ENCODE results near the gene LCN10. TPM values are rescaled to one million over a fixed set of nuclear protein-coding genes. Genes with fewer than 3 reads are reported as not detected.
"Not testable (repeated sequence)": the region's sequence is repeated elsewhere in the genome, so short reads cannot be mapped to it uniquely, and the experiment has no call there.

The LCN10 gene
- total RNA-seq, 2 donors from 2014 or later: 0.11 to 3.3 TPM

DNA sequence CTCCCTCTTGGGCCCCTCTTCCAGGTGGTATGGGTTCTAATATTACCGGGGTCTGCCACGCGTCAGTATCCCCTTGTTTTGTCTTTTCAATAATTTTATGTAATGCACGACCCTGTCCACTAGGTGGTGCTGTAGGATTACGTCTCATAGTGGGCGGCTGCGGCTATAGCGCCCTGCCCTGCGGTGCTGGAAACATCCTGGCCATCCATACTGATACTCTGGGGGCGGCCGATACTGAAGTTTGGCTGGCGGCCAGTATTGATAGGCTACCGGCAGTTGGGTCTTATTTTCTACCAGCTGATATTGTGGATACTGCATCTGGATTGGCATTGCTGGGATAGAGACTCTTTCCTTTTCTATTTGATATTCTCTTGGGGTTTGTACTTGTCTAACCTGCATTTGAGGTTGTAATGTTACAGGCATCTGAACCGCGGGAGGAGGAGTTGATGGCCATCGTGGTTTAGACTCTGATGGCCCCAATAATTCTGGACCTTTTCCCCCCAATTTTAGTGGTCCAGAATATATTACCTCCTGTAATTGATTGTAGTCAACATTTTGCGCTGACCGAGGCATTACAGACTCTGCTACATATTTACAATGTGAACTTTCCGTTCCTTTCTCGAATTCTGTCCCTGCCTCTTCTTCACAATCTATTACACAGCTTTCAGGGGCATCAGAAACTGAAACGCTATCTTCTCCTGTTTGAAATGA is 45.1 kb upstream of the LCN10 start:
- TF ChIP-seq, protein P1, sequence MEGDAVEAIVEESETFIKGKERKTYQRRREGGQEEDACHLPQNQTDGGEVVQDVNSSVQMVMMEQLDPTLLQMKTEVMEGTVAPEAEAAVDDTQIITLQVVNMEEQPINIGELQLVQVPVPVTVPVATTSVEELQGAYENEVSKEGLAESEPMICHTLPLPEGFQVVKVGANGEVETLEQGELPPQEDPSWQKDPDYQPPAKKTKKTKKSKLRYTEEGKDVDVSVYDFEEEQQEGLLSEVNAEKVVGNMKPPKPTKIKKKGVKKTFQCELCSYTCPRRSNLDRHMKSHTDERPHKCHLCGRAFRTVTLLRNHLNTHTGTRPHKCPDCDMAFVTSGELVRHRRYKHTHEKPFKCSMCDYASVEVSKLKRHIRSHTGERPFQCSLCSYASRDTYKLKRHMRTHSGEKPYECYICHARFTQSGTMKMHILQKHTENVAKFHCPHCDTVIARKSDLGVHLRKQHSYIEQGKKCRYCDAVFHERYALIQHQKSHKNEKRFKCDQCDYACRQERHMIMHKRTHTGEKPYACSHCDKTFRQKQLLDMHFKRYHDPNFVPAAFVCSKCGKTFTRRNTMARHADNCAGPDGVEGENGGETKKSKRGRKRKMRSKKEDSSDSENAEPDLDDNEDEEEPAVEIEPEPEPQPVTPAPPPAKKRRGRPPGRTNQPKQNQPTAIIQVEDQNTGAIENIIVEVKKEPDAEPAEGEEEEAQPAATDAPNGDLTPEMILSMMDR (IDR thresholded peaks at IDR 0.05): peak; percentile 80
- no peaks in the 10 kb centered on the region for H3K9me3 ChIP-seq
- H3K36me3 ChIP-seq: no peaks in the 10 kb centered on the region
- H3K4me1 ChIP-seq: peaks cover 20% of the 10 kb centered on the region
- H3K27me3 ChIP-seq: no peaks in the 10 kb centered on the region
- DNase-seq: peak; percentile 88
- H3K4me3 ChIP-seq: no peak overlapping the region
- peak overlapping the region; percentile 90 for H3K27ac ChIP-seq
- intact Hi-C loops (cut with DNase I): loop anchor here (5.0 kb wide), 1 partner anchor 249 kb away; no protein-coding TSS in a partner anchor
- H3K9ac ChIP-seq (ENCODE audit: low read depth in 2 of 2, low read length in 2 of 2): peak overlapping the region in 1 of 2 donors; percentile 61

DNA sequence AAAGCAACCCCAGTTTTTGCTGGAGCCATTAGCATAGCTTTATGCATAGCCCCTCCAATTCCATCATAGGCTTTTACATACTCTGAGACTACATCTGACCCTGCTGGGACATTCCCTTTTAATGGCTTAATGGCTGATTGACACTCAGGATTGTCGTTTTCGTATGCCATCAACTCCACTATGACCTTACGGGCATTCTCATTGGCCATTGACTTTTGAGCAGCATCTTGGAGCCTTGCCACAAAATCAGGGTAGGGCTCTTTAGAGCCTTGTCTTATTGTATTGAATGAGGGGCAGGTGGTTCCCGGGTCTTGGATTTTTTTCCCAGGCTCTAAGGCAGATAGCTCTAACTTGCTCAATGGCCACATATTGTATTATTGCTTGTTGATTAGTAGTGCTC is 44.2 kb upstream of the LCN10 start:
- not testable (repeated sequence) for H3K36me3 ChIP-seq; DNase-seq; H3K27me3 ChIP-seq; H3K9me3 ChIP-seq; H3K9ac ChIP-seq (ENCODE audit: low read depth in 2 of 2, low read length in 2 of 2); H3K4me3 ChIP-seq; H3K27ac ChIP-seq
- intact Hi-C loops (cut with DNase I): loop anchor here (5.0 kb wide), 1 partner anchor 250 kb away; no protein-coding TSS in a partner anchor
- peaks cover 12% of the 10 kb centered on the region for H3K4me1 ChIP-seq

DNA sequence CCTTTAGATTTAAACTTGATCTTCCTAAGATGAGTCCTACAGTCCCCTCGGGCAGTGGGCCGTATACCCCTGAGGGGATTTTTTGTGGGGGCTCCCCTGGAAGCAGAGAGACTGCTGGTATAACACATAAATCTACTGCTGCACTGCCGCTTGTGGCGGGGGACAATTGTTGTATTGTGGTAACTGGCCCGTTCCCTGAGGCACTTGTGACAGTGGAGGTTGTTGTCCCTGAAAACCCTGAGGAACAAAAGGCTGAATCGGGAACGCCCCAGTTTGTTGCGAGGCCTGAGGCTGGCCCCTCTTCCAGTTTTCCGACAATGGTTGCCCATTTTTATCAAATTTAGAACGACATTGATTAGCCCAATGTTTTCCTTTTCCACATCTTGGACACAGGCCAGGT is 43.7 kb upstream of the LCN10 start:
- H3K27ac ChIP-seq: no peak overlapping the region
- DNase-seq: no peak
- peaks cover 8% of the 10 kb centered on the region for H3K4me1 ChIP-seq
- intact Hi-C loops (cut with DNase I): loop anchor here (5.0 kb wide), 1 partner anchor 251 kb away; no protein-coding TSS in a partner anchor
- TF ChIP-seq, protein P1 (IDR thresholded peaks at IDR 0.05): no peak
- no peaks in the 10 kb centered on the region for H3K36me3 ChIP-seq
- no peaks in the 10 kb centered on the region for H3K27me3 ChIP-seq
- no peak overlapping the region for H3K9ac ChIP-seq (ENCODE audit: low read depth in 2 of 2, low read length in 2 of 2)
- no peaks in the 10 kb centered on the region for H3K9me3 ChIP-seq
- no peak overlapping the region for H3K4me3 ChIP-seq

DNA sequence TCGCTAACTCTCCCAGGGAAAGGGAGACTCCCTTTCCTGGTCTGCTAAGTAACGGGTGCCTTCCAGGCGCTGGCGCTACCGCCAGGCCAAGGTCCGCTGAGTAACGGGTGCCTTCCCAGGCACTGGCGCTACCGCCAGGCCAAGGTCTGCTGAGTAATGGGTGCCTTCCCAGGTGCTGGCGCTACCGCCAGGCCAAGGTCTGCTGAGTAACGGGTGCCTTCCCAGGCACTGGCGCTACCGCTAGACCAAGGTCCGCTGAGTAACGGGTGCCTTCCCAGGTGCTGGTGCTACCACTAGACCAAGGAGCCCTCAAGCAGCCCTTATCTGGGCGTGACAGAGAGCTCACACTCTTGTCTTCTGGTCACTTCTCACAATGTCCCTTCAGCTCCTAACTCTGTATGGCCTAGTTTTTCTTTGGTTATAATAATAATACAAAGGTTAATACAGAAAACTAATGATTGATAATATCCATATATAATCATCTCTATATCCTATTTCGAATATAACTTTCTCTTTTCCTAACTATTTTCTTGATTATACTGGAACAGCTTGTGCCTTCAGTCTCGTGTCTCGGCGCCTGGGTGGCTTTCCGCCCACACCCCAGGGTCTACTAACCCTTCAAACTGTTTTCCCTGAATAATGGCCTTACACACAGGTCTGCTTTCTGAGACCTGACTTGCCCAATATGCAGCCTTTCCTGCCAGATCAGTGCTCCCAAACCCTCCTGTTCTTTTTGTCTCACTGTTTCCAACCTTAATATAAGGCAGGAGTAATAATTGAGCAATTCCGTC is 43.0 kb upstream of the LCN10 start:
- not testable (repeated sequence) for H3K9me3 ChIP-seq; DNase-seq; H3K27me3 ChIP-seq; H3K27ac ChIP-seq; H3K36me3 ChIP-seq; H3K4me1 ChIP-seq; H3K4me3 ChIP-seq; H3K9ac ChIP-seq (ENCODE audit: low read depth in 2 of 2, low read length in 2 of 2)
- intact Hi-C loops (cut with DNase I): loop anchor here (5.0 kb wide), 1 partner anchor 252 kb away; no protein-coding TSS in a partner anchor

DNA sequence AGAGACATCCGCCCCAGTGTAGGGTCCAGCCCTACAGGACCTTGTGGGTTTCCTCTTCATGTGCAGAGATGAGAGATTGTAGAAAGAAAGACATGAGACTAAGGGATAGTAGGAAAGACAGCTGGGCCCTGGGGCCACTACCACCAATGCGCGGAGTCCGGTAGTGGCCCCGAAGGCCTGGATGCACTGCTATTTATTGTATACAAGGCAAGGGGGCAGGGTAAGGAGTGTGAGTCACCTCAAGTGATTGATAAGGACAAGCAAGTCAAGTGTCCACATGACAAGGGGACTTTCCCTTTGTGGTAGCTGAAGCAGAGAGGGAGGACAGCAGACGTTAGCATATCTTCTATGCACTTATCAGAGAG is 42.2 kb upstream of the LCN10 start:
- DNase-seq: no peak
- TF ChIP-seq, protein P1 (IDR thresholded peaks at IDR 0.05): no peak
- H3K9me3 ChIP-seq: no peaks in the 10 kb centered on the region
- peaks cover 2% of the 10 kb centered on the region for H3K4me1 ChIP-seq
- H3K9ac ChIP-seq (ENCODE audit: low read depth in 2 of 2, low read length in 2 of 2): no peak overlapping the region
- H3K36me3 ChIP-seq: no peaks in the 10 kb centered on the region
- no peaks in the 10 kb centered on the region for H3K27me3 ChIP-seq
- H3K27ac ChIP-seq: no peak overlapping the region
- intact Hi-C loops (cut with DNase I): loop anchor here (5.0 kb wide), 1 partner anchor 252 kb away; no protein-coding TSS in a partner anchor
- H3K4me3 ChIP-seq: no peak overlapping the region

DNA sequence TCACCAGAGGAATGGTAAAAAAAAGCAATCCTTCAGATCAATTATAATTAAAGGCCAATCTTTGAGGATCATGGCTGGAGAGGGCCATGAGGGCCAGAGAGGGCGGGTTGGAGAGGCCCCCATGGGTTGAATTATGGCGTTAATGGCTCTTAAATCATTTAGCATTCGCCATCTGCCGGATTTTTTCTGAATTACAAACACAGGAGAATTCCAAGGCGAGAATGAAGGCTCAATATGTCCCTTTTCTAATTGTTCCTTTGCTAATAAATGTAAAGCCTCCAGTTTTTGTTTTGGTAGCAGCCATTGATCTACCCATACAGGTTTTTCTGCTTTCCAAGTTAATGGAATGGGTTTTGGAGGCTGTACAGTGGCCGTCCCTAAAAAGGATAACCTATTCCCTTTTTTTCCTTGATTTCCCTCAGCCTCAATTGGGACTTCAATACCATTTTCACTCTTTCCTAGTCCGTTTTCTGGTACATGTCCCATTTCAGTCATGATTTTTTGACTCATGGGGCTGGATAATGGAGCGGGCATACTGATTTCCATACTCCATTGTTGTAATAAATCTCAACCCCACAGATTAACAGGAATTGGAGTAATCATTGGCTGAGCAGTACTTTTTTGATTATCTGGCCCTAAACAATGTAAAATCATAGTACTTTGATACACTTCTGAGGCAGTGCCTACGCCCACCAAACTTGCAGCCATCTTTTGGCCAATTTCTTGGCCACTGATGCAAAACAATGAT is 41.7 kb upstream of the LCN10 start:
- intact Hi-C loops (cut with DNase I): no loop called here
- DNase-seq: peak; percentile 56

More for the DNA sequence above, 41.7 kb upstream of the LCN10 start:
- Histone ChIP-seq H3K36me3 (no peaks in the 10 kb centered on the region), H3K27me3 (no peaks in the 10 kb centered on the region), H3K4me1 (no peaks in the 10 kb centered on the region), H3K27ac (no peak overlapping the region), H3K9me3 (no peaks in the 10 kb centered on the region), H3K9ac (ENCODE audit: low read depth in 2 of 2, low read length in 2 of 2) (no peak overlapping the region), H3K4me3 (no peak overlapping the region)
- TF ChIP-seq, protein P1 (IDR thresholded peaks at IDR 0.05): peak; percentile 54

Data from colonic mucosa (tissue), 4 donors.